ENCODE data around the gene HSD11B2.

Gene HSD11B2

DNA sequence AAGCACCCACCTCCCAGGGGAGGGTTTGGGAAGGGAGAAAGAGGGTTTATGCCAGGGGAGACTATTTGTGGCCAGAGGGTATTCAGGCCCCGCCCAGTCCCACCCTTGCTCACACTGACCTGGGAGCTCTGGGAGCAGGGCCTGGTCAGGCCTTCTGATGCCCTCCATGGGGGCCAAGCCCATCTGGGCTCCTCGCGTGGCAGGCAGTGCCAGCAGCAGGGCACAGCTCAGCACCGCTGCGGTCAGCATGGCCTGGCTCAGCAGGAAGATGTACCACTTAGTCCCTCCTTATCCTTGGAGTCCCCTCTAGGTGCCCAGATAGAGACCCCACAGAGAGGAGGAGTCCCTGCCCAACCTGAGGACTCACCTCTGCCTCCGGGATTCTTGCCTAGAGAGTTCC lies 52.2 kb downstream of the HSD11B2 start, which contains the start of gene AGRP:
TSS of gene AGRP (minus strand) at position 398 of the 400 bp plus-strand sequence. CDS start at position 249, 149 bp downstream.
- no peak for DNase-seq (ENCODE audit: low spot score)
- TF ChIP-seq, protein P1, sequence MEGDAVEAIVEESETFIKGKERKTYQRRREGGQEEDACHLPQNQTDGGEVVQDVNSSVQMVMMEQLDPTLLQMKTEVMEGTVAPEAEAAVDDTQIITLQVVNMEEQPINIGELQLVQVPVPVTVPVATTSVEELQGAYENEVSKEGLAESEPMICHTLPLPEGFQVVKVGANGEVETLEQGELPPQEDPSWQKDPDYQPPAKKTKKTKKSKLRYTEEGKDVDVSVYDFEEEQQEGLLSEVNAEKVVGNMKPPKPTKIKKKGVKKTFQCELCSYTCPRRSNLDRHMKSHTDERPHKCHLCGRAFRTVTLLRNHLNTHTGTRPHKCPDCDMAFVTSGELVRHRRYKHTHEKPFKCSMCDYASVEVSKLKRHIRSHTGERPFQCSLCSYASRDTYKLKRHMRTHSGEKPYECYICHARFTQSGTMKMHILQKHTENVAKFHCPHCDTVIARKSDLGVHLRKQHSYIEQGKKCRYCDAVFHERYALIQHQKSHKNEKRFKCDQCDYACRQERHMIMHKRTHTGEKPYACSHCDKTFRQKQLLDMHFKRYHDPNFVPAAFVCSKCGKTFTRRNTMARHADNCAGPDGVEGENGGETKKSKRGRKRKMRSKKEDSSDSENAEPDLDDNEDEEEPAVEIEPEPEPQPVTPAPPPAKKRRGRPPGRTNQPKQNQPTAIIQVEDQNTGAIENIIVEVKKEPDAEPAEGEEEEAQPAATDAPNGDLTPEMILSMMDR (IDR thresholded peaks at IDR 0.05; ENCODE audit: borderline replicate concordance, control extremely low read depth, extremely low read depth, insufficient read depth, missing control alignments) = no peak
- in situ Hi-C loops (cut with MboI; ENCODE audit: low sequenced_read_pairs, unreplicated experiment) = no loop called here

DNA sequence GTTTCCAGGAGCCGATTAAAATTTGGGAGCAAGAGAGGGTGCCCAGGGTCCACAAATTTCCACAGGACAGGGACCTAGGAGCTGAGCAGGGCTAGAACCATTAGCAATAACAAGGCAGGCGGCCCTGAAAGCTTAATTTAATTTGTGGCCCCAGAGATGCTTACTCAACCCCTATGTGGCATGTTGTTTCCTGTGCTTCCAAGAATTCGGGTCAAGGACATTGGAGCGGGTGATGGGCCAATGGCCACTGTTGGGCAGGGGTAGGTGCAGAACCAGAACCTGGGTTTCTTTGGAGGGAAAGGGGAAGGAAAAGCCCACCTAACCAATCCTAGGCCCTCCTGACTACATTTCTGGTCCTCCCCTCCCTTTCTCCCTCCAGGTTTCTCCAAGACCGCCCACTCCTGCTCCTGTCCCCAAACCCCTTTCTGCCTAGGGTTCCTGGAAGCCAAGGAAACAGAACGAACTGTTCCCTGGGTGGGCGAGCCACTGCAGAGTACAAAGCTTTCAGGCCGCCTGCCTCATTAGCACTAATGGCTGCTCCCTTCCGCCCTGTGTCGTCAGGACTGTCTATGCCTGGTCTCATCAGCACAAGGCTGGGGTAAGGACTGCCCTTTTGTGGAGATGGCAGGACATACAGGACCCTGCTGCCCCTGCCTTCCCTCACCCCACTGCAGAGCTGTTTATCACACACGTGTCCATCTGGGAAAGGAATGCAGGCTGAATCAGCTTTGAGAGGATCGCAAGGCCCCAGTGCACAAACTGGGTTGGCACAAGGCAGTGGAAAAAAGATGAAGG lies 53.0 kb downstream of the HSD11B2 start:
- TF ChIP-seq, protein P1 (IDR thresholded peaks at IDR 0.05; ENCODE audit: borderline replicate concordance, control extremely low read depth, extremely low read depth, insufficient read depth, missing control alignments) = no peak
- DNase-seq (ENCODE audit: low spot score) = no peak
- in situ Hi-C loops (cut with MboI; ENCODE audit: low sequenced_read_pairs, unreplicated experiment) = no loop called here

DNA sequence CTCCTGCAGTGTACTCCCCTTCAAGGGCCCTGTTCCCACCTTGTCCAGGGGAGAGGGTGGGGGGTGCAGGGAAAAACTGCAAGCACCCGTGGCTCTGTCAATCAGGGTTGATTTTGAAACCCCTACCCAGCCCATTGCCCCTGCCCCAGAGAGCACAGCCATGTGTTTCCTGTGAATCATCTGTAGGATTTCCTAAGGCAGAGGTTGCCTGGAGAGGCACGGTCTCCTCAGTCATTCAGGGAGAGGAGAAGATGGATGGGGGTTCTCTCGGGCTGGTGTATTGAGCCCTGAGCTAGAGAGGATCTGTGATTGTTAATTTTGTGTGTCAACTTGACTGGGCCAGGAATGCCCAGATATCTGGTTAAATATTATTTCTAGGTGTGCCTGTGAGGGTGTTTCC lies 55.9 kb downstream of the HSD11B2 start:
- TF ChIP-seq, protein P1 (IDR thresholded peaks at IDR 0.05; ENCODE audit: borderline replicate concordance, control extremely low read depth, extremely low read depth, insufficient read depth, missing control alignments) = no peak
- in situ Hi-C loops (cut with MboI; ENCODE audit: low sequenced_read_pairs, unreplicated experiment) = no loop called here

More for the DNA sequence above, 55.9 kb downstream of the HSD11B2 start:
- DNase-seq (ENCODE audit: low spot score) = no peak
